IMR-90 (cell line): ENCODE measurements around the gene CTTN. TPM values are rescaled to one million over a fixed set of nuclear protein-coding genes. Genes with fewer than 3 reads are reported as not detected.

Experiments
- ATAC-seq: fragments of 200-7000 bp; cut with Tn5 transposase; 2 replicates; pipeline ENCODE4 v1.9.1; 2020; ENCODE audit warnings: low read depth, mild to moderate bottlenecking, moderate library complexity
- BruUV-seq: library from RNA; stranded (reverse); fragments of 400-500 nt; replicated peaks from 2 replicates; lab custom pipeline; 2021; lab: Mats Ljungman, UMichigan
- CTCF ChIA-PET: fragments of 300-600 bp; formaldehyde crosslinking; extraction: SDS; loops from one replicate; lab custom pipeline; 2021; ENCODE audit warnings: antibody characterized with exemption; lab: Yijun Ruan, JAX
- POLR2A ChIA-PET: fragments of 300-600 bp; sonication (Branson Sonifier 250); formaldehyde crosslinking; loops from one replicate; lab custom pipeline; 2022; ENCODE audit warnings: antibody characterized with exemption; ENCODE audit not compliant: unreplicated experiment; lab: Charles Lee
- DNase-seq: peaks from one replicate; pipeline ENCODE4 v3.0.0; 2013
- H2AFZ ChIP-seq: replicated peaks from 2 replicates; pipeline ENCODE3; 2013; ENCODE audit warnings: low read length, mild to moderate bottlenecking; ENCODE audit not compliant: poor library complexity
- H2AK5ac ChIP-seq: 2 replicates; pipeline ENCODE4 v1.6.1; 2013; ENCODE audit warnings: low read depth, low read length, inconsistent platforms
- H2AK9ac ChIP-seq: replicated peaks from 2 replicates; pipeline ENCODE3; 2013; ENCODE audit warnings: mild to moderate bottlenecking, low read depth, low read length, moderate library complexity; ENCODE audit not compliant: poor library complexity
- H2BK120ac ChIP-seq: 2 replicates; pipeline ENCODE4 v1.6.1; 2013; ENCODE audit warnings: low read depth, low read length, inconsistent platforms
- H2BK15ac ChIP-seq: 3 replicates; pipeline ENCODE4 v1.6.1; 2013; ENCODE audit warnings: low read depth, low read length, inconsistent platforms
- H2BK20ac ChIP-seq: 2 replicates; pipeline ENCODE4 v1.6.1; 2013; ENCODE audit warnings: low read depth, mild to moderate bottlenecking, inconsistent platforms, low read length, moderate library complexity
- H2BK5ac ChIP-seq: 2 replicates; pipeline ENCODE4 v1.6.1; 2013; ENCODE audit warnings: mild to moderate bottlenecking, low read depth, low read length, inconsistent platforms; ENCODE audit not compliant: poor library complexity, severe bottlenecking
- H3K14ac ChIP-seq: replicated peaks from 2 replicates; pipeline ENCODE4 v1.6.1; 2013; ENCODE audit warnings: low read depth, low read length, inconsistent platforms
- H3K18ac ChIP-seq: 2 replicates; pipeline ENCODE4 v1.6.1; 2013; ENCODE audit warnings: low read depth, low read length, control low read depth
- H3K23ac ChIP-seq: 2 replicates; pipeline ENCODE4 v1.6.1; 2013; ENCODE audit warnings: low read depth, low read length, inconsistent platforms
- H3K27ac ChIP-seq: 2 replicates; pipeline ENCODE4 v1.5.1; 2013; ENCODE audit warnings: mild to moderate bottlenecking, control low read depth, low read length; ENCODE audit not compliant: insufficient read depth
- H3K27me3 ChIP-seq: 2 replicates; pipeline ENCODE4 v1.6.1; 2013; ENCODE audit warnings: low read length; ENCODE audit not compliant: control insufficient read depth, insufficient read depth
- H3K36me3 ChIP-seq: 2 replicates; pipeline ENCODE4 v1.6.1; 2013; ENCODE audit warnings: low read length, mixed read lengths; ENCODE audit not compliant: control insufficient read depth, insufficient read depth
- H3K4ac ChIP-seq: 2 replicates; pipeline ENCODE4 v1.6.1; 2013; ENCODE audit warnings: low read depth, low read length, inconsistent platforms
- H3K4me1 ChIP-seq: 2 replicates; pipeline ENCODE4 v1.6.1; 2013; ENCODE audit warnings: low read length, mixed read lengths; ENCODE audit not compliant: control insufficient read depth, insufficient read depth
- H3K4me2 ChIP-seq: 2 replicates; pipeline ENCODE4 v1.6.1; 2013; ENCODE audit warnings: low read depth, mild to moderate bottlenecking, control low read depth, low read length, moderate library complexity
- H3K4me3 ChIP-seq: 2 replicates; pipeline ENCODE4 v1.5.1; 2013; ENCODE audit warnings: low read depth, mild to moderate bottlenecking, control low read depth, low read length, moderate library complexity; ENCODE audit not compliant: insufficient read depth
- H3K56ac ChIP-seq: 2 replicates; pipeline ENCODE4 v1.6.1; 2013; ENCODE audit warnings: low read length, inconsistent platforms; ENCODE audit not compliant: insufficient read depth; ENCODE audit errors: extremely low read depth
- H3K79me1 ChIP-seq, 2 experiments: 2 replicates each; pipeline ENCODE4 v1.6.1; 2013; ENCODE audit warnings: low read length in 2 of 2, inconsistent platforms in 1 of 2, low read depth in 1 of 2
- H3K9ac ChIP-seq: 2 replicates; pipeline ENCODE4 v1.6.1; 2013; ENCODE audit warnings: low read depth, low read length, control low read depth
- H3K9me1 ChIP-seq: 2 replicates; pipeline ENCODE4 v1.6.1; 2013; ENCODE audit warnings: low read length, inconsistent platforms; ENCODE audit not compliant: insufficient read depth
- H3K9me3 ChIP-seq: 2 replicates; pipeline ENCODE4 v1.6.1; 2013; ENCODE audit warnings: low read length; ENCODE audit not compliant: control insufficient read depth, insufficient read depth
- H4K20me1 ChIP-seq: 2 replicates; pipeline ENCODE4 v1.6.1; 2013; ENCODE audit warnings: low read length, inconsistent platforms; ENCODE audit not compliant: insufficient read depth
- H4K5ac ChIP-seq: 2 replicates; pipeline ENCODE4 v1.6.1; 2013; ENCODE audit warnings: mild to moderate bottlenecking, low read depth, low read length, control low read depth
- H4K8ac ChIP-seq, 2 experiments: 2 replicates each; pipeline ENCODE4 v1.6.1; 2013; ENCODE audit warnings: low read depth in 2 of 2, low read length in 2 of 2, control low read depth in 1 of 2, inconsistent platforms in 1 of 2
- H4K91ac ChIP-seq: 2 replicates; pipeline ENCODE4 v1.6.1; 2013; ENCODE audit warnings: low read depth, low read length, inconsistent platforms; ENCODE audit not compliant: insufficient read depth
- BHLHE40 ChIP-seq: fragments of 150-350 bp; IDR thresholded peaks from 2 replicates; pipeline ENCODE4 v1.6.1; 2016; ENCODE audit warnings: mild to moderate bottlenecking, low read depth, low read length
- CHD1 ChIP-seq: IDR thresholded peaks from 2 replicates; pipeline ENCODE4 v1.6.1; 2012; ENCODE audit warnings: low read depth, low read length, improper control_type of control experiment
- FOS ChIP-seq: fragments of 150-350 bp; IDR thresholded peaks from 2 replicates; pipeline ENCODE4 v1.6.1; 2016; ENCODE audit warnings: low read depth, low read length
- MAZ ChIP-seq: IDR thresholded peaks from 2 replicates; pipeline ENCODE4 v1.6.1; 2012; ENCODE audit warnings: low read depth, mild to moderate bottlenecking, low read length, improper control_type of control experiment, moderate library complexity, borderline replicate concordance
- MXI1 ChIP-seq: IDR thresholded peaks from 2 replicates; pipeline ENCODE4 v1.6.1; 2012; ENCODE audit warnings: low read depth, mild to moderate bottlenecking, low read length, moderate library complexity, borderline replicate concordance
- NFE2L2 ChIP-seq: fragments of 150-350 bp; IDR thresholded peaks from 2 replicates; pipeline ENCODE4 v1.6.1; 2016; ENCODE audit warnings: low read depth, mild to moderate bottlenecking, low read length
- POLR2A ChIP-seq: IDR thresholded peaks from 2 replicates; pipeline ENCODE4 v1.6.1; 2012; ENCODE audit warnings: mild to moderate bottlenecking, low read depth, low read length
- RAD21 ChIP-seq: IDR thresholded peaks from 2 replicates; pipeline ENCODE4 v1.6.1; 2012; ENCODE audit warnings: low read length, improper control_type of control experiment
- RFX5 ChIP-seq: IDR thresholded peaks from 2 replicates; pipeline ENCODE4 v1.8.0; 2012; ENCODE audit warnings: low read depth, mild to moderate bottlenecking, low read length, moderate library complexity
- SMC3 ChIP-seq: fragments of 150-350 bp; IDR thresholded peaks from 2 replicates; pipeline ENCODE4 v1.6.1; 2016; ENCODE audit warnings: low read depth, mild to moderate bottlenecking, antibody characterized with exemption, low read length, moderate library complexity
- WGBS, 2 experiments: methylation state at CpG; one replicate each; pipeline versions ENCODE4 v1.1.5 to v1.1.7; 2013; ENCODE audit warnings: missing lambda C conversion rate in 2 of 2; ENCODE audit not compliant: insufficient read length in 1 of 2; ENCODE audit errors: extremely low coverage in 2 of 2; 5-methylcytosine and 5-hydroxymethylcytosine counted together
- dilution Hi-C: fragments of 300-500 bp; cut with HindIII; formaldehyde crosslinking; loops from one replicate; pipeline ENCODE4 v1.14.3; 2018; ENCODE audit warnings: low sequenced_read_pairs; ENCODE audit not compliant: unreplicated experiment
- in situ Hi-C: fragments of 300-500 bp; cut with MboI; formaldehyde crosslinking; loops from 3 replicates; pipeline ENCODE4 v1.14.3; 2019; ENCODE audit warnings: low sequenced_read_pairs, inconsistent platforms, mixed read lengths
- intact Hi-C: fragments of 100-400 bp; cut with micrococcal nuclease; formaldehyde crosslinking; loops from 2 replicates; pipeline ENCODE4 v1.10.0; 2022
- polyA plus RNA-seq, 3 experiments: library from polyadenylated mRNA; depleted of rRNA; stranded (reverse); fragments of >200 nt; gene quantifications; 2 replicates each; pipeline ENCODE4 v1.2.3, GENCODE V29; 2012; ENCODE audit warnings: low replicate concordance in 1 of 3
- total RNA-seq: library from RNA; depleted of rRNA; stranded (reverse); fragments of >200 nt; gene quantifications from 2 replicates; pipeline ENCODE4 v1.2.3, GENCODE V29; 2012
- TF ChIP-seq, protein P1 (sequence below): conservative IDR thresholded peaks from 2 replicates; pipeline ENCODE4 v1.5.1; 2012; ENCODE audit warnings: mild to moderate bottlenecking, low read depth, low read length, improper control_type of control experiment
- TF ChIP-seq, protein P2 (sequence below): fragments of 150-350 bp; IDR thresholded peaks from 2 replicates; pipeline ENCODE4 v1.6.1; 2016; ENCODE audit warnings: low read depth, mild to moderate bottlenecking, low read length, moderate library complexity, borderline replicate concordance

Gene CTTN
- total and polyA plus RNA-seq, 2 of the 4 experiments (the other 2 are of a cell fraction) = 287 to 296 TPM

DNA sequence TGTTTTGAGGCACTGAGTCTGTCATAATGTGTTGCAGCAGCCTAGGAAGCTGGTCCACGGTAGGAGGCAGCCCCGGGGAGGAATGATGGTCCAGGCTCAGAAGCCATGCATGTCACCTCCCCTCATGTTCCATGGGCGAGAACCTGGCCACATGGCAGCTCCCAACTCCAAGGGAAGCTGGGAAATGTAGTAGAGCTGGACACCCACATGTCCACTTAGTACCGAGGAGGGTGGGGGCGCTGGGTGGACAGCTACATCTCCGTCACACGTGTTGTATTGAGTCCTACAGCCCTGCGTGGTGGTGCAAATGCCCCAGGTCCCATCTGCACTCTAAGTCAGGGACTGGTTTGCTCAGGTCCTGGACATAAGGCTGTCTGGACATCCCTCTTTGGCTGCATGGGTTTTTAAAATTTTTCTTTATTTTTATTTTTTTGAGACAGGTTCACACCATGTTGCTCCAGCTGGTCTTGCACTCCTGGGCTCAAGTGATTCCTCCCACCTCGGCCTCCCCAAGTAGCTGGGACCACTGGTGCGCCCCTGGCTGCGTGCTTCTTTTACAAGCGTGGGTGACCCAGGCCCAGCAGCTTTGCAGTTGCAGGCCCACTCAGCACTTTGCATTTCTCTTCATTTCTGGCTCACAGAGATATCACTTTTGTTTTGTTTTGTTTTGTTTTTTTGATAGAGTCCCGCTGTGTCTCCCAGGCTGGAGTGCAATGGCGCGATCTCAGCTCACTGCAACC, 3.9 kb upstream of the CTTN start:
- ChIA-PET CTCF (no interaction called here), POLR2A (no interaction called here)
- no TSS peak for BruUV-seq

More for the DNA sequence above, 3.9 kb upstream of the CTTN start:
- Histone ChIP-seq H3K4me2 (no peak overlapping the region), H4K5ac (no peak overlapping the region), H3K9me1 (peaks cover 2% of the 10 kb centered on the region), H3K4me1 (peaks cover 4% of the 10 kb centered on the region; the same call in 1 of the 2 replicates), H3K14ac (no peak overlapping the region), H3K4me3 (no peak overlapping the region), H3K18ac (no peak overlapping the region), H4K8ac (no peak overlapping the region), H2BK5ac (no peak overlapping the region), H2AFZ (no peak overlapping the region), H3K23ac (no peak overlapping the region), H2AK9ac (no peak overlapping the region), H2BK20ac (no peak overlapping the region), H3K9ac (no peak overlapping the region), H2BK120ac (no peak overlapping the region), H2BK15ac (no peak overlapping the region), H4K91ac (no peak overlapping the region), H3K79me1 (peaks cover 8 to 71% of the 10 kb centered on the region in 2 experiments), H3K9me3 (no peaks in the 10 kb centered on the region), H3K36me3 (peaks cover 11% of the 10 kb centered on the region; the same call in 1 of the 2 replicates), H2AK5ac (no peak overlapping the region), H4K20me1 (peaks cover 12% of the 10 kb centered on the region), H3K4ac (no peak overlapping the region), H3K27ac (no peak overlapping the region), H3K27me3 (no peaks in the 10 kb centered on the region), H3K56ac (no peak overlapping the region)
- WGBS, 2 experiments = 98% methylated on average over 8 of the region's 15 CpGs; no CpG with 5 or more reads in 1 of the 2 experiments
- in situ Hi-C loops (no loop called here), dilution Hi-C loops (no loop called here), intact Hi-C loops (no loop called here)
- ATAC-seq (no peak), DNase-seq (no peak)
- no peak for TF ChIP-seq MXI1
- no peak for TF ChIP-seq MAZ
- no peak for TF ChIP-seq CHD1
- no peak for TF ChIP-seq RAD21
- TF ChIP-seq, protein P1, sequence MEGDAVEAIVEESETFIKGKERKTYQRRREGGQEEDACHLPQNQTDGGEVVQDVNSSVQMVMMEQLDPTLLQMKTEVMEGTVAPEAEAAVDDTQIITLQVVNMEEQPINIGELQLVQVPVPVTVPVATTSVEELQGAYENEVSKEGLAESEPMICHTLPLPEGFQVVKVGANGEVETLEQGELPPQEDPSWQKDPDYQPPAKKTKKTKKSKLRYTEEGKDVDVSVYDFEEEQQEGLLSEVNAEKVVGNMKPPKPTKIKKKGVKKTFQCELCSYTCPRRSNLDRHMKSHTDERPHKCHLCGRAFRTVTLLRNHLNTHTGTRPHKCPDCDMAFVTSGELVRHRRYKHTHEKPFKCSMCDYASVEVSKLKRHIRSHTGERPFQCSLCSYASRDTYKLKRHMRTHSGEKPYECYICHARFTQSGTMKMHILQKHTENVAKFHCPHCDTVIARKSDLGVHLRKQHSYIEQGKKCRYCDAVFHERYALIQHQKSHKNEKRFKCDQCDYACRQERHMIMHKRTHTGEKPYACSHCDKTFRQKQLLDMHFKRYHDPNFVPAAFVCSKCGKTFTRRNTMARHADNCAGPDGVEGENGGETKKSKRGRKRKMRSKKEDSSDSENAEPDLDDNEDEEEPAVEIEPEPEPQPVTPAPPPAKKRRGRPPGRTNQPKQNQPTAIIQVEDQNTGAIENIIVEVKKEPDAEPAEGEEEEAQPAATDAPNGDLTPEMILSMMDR = no peak
- TF ChIP-seq RFX5 = no peak
- TF ChIP-seq, protein P2, sequence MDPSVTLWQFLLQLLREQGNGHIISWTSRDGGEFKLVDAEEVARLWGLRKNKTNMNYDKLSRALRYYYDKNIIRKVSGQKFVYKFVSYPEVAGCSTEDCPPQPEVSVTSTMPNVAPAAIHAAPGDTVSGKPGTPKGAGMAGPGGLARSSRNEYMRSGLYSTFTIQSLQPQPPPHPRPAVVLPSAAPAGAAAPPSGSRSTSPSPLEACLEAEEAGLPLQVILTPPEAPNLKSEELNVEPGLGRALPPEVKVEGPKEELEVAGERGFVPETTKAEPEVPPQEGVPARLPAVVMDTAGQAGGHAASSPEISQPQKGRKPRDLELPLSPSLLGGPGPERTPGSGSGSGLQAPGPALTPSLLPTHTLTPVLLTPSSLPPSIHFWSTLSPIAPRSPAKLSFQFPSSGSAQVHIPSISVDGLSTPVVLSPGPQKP = no peak
- no peak for TF ChIP-seq NFE2L2
- no peak for TF ChIP-seq BHLHE40
- TF ChIP-seq SMC3 = no peak
- no peak for TF ChIP-seq FOS
- no peak for TF ChIP-seq POLR2A
